ENCODE results near the gene INSIG2. TPM values are rescaled to one million over a fixed set of nuclear protein-coding genes. Genes with fewer than 3 reads are reported as not detected.

INSIG2 gene
- total RNA-seq, 4 donors from 2014 or later, result 9.4 to 18.4 (median 13.5) TPM

DNA sequence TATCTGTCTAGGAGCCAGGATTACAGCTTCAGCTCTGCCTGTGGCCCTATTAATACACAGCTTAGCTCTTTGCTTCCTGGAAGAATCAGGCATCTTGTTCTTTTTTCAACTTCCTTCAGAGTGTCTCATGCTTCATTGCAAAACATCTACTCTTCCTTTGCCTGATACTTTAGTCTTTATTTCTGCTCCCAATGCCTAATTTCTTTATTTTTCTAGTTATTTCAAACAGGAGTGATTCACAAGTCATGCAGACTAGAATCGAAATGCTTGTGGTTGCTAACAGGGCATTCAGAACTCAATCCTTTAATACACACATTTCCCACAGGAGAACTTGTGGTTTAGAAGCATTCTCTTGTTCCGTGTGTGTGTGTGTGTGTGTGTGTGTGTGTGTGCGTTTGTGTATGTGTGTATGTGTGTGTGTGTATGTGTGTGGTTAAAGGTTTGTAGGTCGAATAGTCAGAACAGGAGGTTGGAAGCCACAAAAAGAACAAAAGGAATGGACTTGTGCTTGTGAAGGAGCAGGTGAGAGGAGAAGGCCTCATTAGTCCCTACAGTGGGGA is 28.3 kb upstream of the INSIG2 start:
- peak overlapping the region in 1 of 4 donors; percentile 1 for H3K27ac ChIP-seq (replicated peaks in 1 of 4)
- DNase-seq (ENCODE audit: extremely low spot score), result no peak
- 63% methylated on average over 4 of the region's 4 CpGs for WGBS
- H3K27me3 ChIP-seq, result peaks cover 0 to 69% (median 3%) of the 10 kb centered on the region in 4 donors
- TF ChIP-seq POLR2A (IDR thresholded peaks at IDR 0.05; ENCODE audit: low read depth) (no peak), EP300 (IDR thresholded peaks at IDR 0.05) (no peak), POLR2AphosphoS5 (IDR thresholded peaks at IDR 0.05) (no peak)
- TF ChIP-seq, protein P1, sequence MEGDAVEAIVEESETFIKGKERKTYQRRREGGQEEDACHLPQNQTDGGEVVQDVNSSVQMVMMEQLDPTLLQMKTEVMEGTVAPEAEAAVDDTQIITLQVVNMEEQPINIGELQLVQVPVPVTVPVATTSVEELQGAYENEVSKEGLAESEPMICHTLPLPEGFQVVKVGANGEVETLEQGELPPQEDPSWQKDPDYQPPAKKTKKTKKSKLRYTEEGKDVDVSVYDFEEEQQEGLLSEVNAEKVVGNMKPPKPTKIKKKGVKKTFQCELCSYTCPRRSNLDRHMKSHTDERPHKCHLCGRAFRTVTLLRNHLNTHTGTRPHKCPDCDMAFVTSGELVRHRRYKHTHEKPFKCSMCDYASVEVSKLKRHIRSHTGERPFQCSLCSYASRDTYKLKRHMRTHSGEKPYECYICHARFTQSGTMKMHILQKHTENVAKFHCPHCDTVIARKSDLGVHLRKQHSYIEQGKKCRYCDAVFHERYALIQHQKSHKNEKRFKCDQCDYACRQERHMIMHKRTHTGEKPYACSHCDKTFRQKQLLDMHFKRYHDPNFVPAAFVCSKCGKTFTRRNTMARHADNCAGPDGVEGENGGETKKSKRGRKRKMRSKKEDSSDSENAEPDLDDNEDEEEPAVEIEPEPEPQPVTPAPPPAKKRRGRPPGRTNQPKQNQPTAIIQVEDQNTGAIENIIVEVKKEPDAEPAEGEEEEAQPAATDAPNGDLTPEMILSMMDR (IDR thresholded peaks at IDR 0.05), result no peak
- H3K4me3 ChIP-seq, result no peak overlapping the region
- intact Hi-C loops (cut with DNase I), result loop anchor here (10.0 kb wide), 1 partner anchor 145 kb away; no protein-coding TSS in a partner anchor
- H3K9me3 ChIP-seq, result no peaks in the 10 kb centered on the region
- no peaks in the 10 kb centered on the region for H3K36me3 ChIP-seq
- H3K4me1 ChIP-seq, result no peaks in the 10 kb centered on the region

DNA sequence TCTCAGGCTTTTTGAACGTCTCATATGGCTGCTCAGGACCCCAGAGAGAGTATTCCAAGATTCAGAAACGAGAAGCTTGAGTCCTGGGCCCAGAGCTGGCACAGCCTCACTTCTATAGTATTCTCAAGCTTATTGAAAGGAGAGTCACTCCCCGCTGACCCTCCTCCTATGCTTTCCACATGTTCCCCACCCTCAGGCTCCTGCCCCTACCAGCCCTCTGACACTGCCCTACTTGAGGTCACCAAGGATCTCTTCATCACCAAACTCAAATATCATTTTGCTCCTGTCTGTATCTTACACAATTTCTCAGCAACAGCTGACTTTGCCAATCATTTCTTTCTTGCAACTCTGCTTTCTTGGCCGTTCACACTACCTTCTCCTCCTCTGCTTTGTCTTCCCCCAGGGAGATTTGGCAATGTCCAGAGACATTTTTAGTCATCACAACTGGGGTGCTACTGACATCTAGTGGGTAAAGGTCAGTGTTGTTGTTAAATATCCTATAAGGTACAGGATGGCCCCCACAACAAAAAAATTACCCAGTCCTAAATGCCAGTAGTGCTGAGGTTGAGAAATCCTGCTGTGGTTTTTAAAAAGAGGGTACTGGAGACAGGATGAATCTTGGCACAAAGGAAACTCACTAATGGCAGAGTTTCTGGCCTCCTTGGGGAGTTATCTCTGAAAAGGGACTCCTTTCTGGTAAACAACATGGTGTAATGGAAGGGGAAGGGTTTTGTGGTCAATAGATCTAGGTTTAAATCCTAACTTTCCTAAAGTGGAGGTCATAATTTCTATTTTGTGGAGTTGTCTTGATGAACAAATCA is 26.9 kb upstream of the INSIG2 start:
- Histone ChIP-seq H3K9me3 (no peaks in the 10 kb centered on the region), H3K4me1 (no peaks in the 10 kb centered on the region), H3K27me3 (peaks cover 0 to 65% (median 6%) of the 10 kb centered on the region in 4 donors), H3K36me3 (no peaks in the 10 kb centered on the region), H3K27ac (replicated peaks in 1 of 4) (no peak overlapping the region), H3K4me3 (no peak overlapping the region)
- no peak for TF ChIP-seq POLR2A (IDR thresholded peaks at IDR 0.05; ENCODE audit: low read depth)
- TF ChIP-seq, protein P1 (IDR thresholded peaks at IDR 0.05), result peak in 1 of 3 experiments; percentile 5
- no peak for TF ChIP-seq POLR2AphosphoS5 (IDR thresholded peaks at IDR 0.05)
- WGBS, result 66% methylated on average over 3 of the region's 4 CpGs
- no peak for DNase-seq (ENCODE audit: extremely low spot score)
- intact Hi-C loops (cut with DNase I), result loop anchor here (10.0 kb wide), 1 partner anchor 143 kb away; no protein-coding TSS in a partner anchor

DNA sequence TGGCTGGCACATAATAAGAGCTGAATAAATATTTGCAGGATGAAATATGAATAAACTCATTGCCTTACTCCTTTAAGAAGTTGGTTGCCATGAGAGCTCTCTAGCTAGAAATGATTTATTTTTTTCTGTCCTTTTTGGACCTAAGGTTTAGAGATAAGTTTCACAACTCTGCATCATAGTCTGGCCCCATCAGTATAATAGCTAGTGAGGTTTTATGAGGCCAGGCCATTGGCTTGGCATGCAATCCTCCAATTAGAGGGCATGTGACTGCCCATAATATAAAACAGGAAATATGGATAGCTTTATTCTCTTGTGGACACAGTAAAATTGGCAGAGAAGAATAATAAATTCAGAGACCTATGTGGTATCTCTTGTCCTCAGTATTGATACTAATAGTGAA is 26.2 kb upstream of the INSIG2 start:
- TF ChIP-seq, protein P1 (IDR thresholded peaks at IDR 0.05), result no peak
- TF ChIP-seq POLR2AphosphoS5 (IDR thresholded peaks at IDR 0.05) (no peak), EP300 (IDR thresholded peaks at IDR 0.05) (no peak), POLR2A (IDR thresholded peaks at IDR 0.05; ENCODE audit: low read depth) (no peak)
- Histone ChIP-seq H3K4me1 (no peaks in the 10 kb centered on the region), H3K9me3 (no peaks in the 10 kb centered on the region), H3K27ac (replicated peaks in 1 of 4) (no peak overlapping the region), H3K4me3 (no peak overlapping the region), H3K36me3 (no peaks in the 10 kb centered on the region), H3K27me3 (peaks cover 0 to 65% (median 6%) of the 10 kb centered on the region in 4 donors)
- no peak for DNase-seq (ENCODE audit: extremely low spot score)
- intact Hi-C loops (cut with DNase I), result loop anchor here (10.0 kb wide), 1 partner anchor 143 kb away; no protein-coding TSS in a partner anchor

DNA sequence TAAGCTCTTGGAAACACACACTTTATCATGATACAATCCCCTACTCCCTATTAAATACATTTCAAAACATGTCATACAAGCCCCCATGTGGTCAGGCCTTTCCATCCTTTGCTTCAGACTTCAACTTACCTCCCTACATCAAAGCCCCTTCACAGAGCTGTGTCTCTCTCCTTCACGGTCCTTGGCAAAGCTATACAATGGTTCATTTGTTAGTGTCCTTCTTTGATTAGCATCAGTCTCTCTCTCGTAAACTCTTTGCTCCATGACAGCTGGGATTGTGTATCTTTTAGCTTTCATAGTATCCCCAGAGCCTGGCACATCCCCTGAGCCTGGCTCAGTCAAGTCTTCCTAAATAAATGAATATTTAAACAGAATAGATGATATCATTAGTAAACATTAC is 25.6 kb upstream of the INSIG2 start:
- H3K27ac ChIP-seq (replicated peaks in 1 of 4), result no peak overlapping the region
- 51% methylated on average over 2 of the region's 2 CpGs for WGBS
- H3K4me1 ChIP-seq, result no peaks in the 10 kb centered on the region
- H3K36me3 ChIP-seq, result no peaks in the 10 kb centered on the region
- intact Hi-C loops (cut with DNase I), result loop anchor here (10.0 kb wide), 1 partner anchor 142 kb away; no protein-coding TSS in a partner anchor
- H3K9me3 ChIP-seq, result no peaks in the 10 kb centered on the region
- no peak for DNase-seq (ENCODE audit: extremely low spot score)
- H3K27me3 ChIP-seq, result peaks cover 0 to 66% (median 6%) of the 10 kb centered on the region in 4 donors
- TF ChIP-seq EP300 (IDR thresholded peaks at IDR 0.05), result no peak
- TF ChIP-seq POLR2A (IDR thresholded peaks at IDR 0.05; ENCODE audit: low read depth), result no peak
- no peak for TF ChIP-seq POLR2AphosphoS5 (IDR thresholded peaks at IDR 0.05)
- TF ChIP-seq, protein P1 (IDR thresholded peaks at IDR 0.05), result no peak
- no peak overlapping the region for H3K4me3 ChIP-seq
